Stimulated activated CD4-positive, alpha-beta T cell treated with anti-CD3 and anti-CD28 coated beads, Interleukin-4, amount 100 ng/mL, for 48 hours (primary cell): Measurements from ENCODE around the gene ERAP2.
"Not testable (repeated sequence)": the region's sequence is repeated elsewhere in the genome, so short reads cannot be mapped to it uniquely, and the experiment has no call there.

Source experiments
- DNase-seq, 2 donors: peaks; one replicate each; pipeline ENCODE4 v3.0.0-alpha.2; 2020; ENCODE audit warnings: low read depth in 2 of 2

ERAP2 gene

GRCh38 chr5:96861076-96861475, 15.2 kb upstream of the ERAP2 start:
- no peak for DNase-seq

DNA sequence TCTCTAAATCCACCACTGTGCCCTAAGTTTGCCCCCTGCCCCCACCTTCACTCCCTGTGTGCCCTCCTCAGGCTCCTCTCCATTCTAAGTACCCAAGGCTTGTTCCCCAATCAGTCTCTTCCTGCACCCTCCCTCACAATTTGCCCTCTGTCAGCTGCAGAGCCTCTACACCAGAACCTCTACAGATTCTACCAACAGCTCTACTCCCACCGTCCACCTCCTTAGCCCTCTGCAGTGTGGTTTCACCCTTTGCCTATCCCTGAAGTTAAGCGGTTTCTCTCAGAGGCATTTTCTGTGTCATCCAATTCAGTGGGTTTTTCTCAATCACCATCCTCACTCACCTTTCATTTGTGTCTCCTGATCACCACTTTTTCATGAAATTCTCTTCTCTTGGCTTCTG, 13.2 kb upstream of the ERAP2 start:
- DNase-seq = no peak

DNA sequence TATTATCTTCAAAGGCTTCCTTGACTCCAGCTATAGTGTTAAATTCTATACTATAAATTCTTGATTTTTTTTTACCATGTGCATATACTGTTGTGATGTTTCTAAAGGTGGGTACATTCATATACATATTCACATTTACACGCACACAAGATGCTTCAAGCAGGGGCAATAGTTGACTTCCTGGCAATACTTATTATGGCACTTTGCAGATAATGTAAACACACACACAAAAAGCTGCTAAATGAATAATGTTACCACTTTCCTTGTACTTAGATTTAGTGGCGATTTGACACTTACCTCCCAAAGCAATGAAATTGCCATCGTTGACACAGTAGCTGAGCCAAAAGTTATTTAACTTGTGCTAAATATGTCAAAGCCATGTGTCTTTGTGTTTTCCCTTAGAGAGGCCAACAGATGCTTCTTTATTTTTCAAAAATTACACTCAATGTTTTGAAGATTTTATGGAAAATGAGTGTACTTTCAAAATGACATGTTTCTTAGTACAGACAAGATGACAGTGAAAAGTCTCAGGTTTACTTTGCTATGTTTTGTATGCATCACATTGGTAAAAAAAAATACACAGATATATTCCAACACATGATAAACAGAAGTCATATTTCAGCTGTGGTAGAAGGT, 12.2 kb upstream of the ERAP2 start:
- no peak for DNase-seq

DNA sequence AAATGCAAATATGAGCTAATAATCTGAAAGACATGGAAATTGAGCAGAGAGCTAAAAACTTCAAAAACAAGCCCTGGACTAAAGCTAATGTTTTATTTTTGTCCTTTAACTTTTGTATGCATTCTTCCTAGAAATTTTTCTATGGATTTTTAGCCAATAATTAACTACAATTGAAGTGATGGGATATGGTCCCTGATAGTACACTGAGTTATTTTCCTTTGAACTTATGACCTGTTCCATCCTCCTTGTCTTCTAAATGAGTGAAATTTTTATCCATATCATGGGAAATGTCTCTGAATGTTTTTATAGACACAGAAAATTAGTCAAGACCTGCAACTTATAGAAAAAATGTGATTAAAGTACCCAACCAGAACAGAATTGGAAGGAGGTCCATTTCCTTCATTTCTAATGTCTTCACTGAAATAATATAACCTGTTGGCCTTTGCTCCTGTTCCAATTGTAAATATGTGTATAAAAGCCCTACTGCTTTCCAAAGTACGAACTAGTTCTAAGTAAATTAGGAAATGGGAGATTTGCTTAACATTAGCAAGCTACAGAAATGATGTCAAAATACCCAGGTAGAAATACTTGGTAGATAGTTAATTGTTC, 11.3 kb upstream of the ERAP2 start:
- DNase-seq = no peak

GRCh38 chr5:96868603-96869371, 7.5 kb upstream of the ERAP2 start:
- no peak for DNase-seq

- DNase-seq = no peak
Measured at GRCh38 chr5:96869372-96869641, 7.0 kb upstream of the ERAP2 start.

- DNase-seq = no peak
Measured at GRCh38 chr5:96870094-96871026, 5.9 kb upstream of the ERAP2 start.

DNA sequence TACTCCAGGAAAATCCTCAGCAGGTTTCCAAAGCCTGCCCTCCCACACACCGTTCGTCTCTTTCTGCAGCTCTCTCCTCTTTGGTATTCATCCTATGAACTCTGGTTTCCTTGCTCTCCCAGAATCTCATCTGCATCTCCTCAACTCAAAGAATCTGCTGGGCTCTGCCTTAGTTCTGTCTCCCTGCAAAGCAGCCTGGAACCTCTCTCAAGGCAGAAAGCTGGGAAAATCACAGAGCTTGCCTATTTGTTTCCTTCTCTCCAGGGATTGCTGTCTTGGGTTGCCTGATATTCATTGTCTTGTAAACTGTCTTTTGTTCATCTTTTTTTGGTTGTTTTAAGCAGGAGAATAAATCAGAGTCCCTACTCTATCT, 5.3 kb upstream of the ERAP2 start:
- no peak for DNase-seq

DNA sequence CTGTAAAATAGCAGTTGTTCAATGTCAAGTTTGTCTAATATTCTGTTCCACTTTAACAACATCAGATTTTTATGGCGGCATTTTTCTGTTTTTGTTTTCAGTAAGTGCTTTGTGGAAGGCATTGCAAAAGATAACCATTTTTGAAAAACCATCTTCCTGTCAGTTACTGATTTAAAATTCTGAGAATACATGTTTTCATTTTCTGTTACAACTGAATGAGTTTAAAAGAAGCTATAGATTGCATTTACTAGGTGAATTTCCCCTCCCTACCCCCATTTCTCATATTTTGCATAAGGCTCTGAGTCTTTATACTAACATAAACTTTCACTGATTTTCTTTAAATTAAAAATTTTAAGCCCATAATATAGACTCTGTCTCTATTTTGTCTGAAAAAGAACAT, 4.6 kb upstream of the ERAP2 start:
- no peak for DNase-seq

GRCh38 chr5:96873449-96873848, 2.9 kb upstream of the ERAP2 start:
- no peak for DNase-seq

- DNase-seq = no peak
Measured at GRCh38 chr5:96874631-96875030, 1.7 kb upstream of the ERAP2 start.

DNA sequence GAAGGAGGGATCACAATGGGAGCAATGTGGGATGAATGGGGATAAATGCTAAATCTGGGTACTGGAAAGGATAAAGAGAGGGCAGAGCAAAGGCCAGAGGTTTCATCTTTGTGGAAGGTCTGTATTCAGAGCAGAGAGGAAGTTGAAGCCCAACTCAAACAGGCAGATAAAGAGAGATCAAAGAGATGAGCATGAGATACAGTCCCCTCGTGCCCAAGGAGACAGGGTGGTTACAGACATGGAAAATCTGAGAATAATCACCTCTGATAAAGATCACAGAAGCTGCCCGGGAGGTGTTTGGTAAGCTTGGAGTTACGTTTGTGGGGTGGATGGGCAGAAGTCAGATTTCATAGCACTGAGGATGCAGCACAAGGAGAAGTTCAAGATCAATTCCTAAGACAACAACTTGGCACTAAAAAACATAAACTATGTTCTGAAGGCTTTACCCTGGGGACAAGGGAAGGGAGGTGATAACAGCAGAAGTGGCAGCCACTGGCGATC, 459 bp upstream of the ERAP2 start:
- no peak for DNase-seq

GRCh38 chr5:96876977-96877469, 723 bp downstream of the ERAP2 start:
- not testable (repeated sequence) for DNase-seq

DNA sequence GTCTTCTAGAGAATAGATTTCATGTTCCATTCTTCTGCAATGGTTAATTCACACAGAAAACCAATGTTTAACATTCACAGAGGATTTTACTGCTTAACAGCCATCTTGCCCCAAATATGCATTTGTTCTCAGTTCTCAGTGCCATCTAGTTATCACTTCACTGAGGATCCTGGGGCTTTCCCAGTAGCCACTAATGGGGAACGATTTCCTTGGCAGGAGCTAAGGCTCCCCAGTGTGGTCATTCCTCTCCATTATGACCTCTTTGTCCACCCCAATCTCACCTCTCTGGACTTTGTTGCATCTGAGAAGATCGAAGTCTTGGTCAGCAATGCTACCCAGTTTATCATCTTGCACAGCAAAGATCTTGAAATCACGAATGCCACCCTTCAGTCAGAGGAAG, 3.4 kb downstream of the ERAP2 start:
- DNase-seq = no peak

DNA sequence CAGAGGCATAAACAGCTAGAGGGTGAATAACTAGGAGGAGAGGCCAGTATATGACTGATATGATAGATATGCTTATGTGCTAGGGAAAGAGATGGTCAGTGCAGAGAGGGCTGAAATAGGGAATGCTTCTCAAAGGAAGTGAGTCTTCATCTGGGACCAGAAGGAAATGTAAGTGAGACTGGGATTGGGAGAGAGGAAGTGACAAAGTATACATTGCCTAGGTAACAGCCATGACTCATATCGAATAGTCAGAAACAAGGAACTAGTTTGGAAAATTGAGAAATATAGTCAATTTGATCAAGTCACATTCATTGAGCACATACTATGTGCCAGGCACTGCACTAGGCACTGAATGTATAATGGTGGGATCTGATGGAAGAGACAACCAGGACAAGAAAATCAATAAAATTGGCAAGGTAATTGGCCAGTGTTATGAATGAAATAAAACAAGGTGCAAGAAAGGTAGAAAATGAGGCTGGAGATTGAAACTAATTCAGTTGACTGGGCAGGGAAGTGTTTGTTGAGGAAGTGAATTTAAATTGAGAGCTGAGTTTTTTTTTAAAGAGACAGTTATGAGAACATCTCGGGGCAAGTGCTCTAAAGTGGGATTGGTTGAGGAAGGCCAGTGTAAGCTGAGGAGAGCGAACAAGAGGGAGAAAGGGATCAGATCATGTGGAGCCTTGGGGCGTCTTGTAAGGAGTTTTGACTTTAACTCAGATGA, 4.3 kb downstream of the ERAP2 start:
- DNase-seq = no peak

GRCh38 chr5:96881511-96882115, 5.3 kb downstream of the ERAP2 start:
- DNase-seq = no peak

DNA sequence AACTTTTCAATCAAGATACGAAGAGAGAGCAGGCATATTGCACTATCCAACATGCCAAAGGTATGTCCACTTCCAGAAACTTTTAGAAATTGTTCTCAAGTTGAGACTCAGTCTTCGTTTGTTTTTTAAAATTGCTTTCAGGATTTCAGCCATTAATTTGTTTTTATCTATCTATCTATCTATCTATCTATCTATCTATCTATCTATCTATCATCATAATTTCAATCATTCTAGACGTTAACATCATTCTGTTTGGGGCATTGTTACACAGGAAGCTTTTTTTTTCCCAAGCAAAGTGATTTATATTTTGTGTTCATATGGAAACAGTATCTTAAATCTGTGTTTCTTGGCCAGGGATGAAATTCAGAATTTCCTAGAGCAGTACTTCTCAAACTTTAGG, 7.6 kb downstream of the ERAP2 start:
- no peak for DNase-seq

GRCh38 chr5:96884995-96885394, 8.7 kb downstream of the ERAP2 start:
- no peak for DNase-seq

GRCh38 chr5:96885518-96886338, 9.4 kb downstream of the ERAP2 start:
- no peak for DNase-seq

DNA sequence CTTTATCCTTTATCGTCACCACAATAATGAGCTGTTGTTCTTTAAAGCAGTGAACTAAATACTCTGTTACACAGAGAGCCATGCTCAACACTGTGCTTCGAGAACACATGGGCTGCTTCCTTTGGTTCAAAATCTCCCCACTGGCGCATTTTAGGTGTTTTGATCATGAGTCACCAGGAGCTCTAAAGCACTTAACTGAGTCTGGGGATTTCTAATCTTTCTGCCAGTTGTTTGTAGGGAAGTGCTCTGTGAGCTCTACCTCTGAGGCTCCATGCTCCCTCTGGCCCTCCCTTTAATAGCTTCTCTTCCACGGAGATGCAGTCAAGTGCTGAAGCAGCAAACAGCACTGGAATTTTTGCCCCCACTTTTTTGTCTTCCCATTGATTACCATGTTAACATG, 17.0 kb downstream of the ERAP2 start:
- DNase-seq = no peak
